OCI-M2 (cell line): ENCODE data around the gene TSGA10.
"Not testable (repeated sequence)": the region's sequence is repeated elsewhere in the genome, so short reads cannot be mapped to it uniquely, and the experiment has no call there.

Experiments
- DNase-seq: peaks from one replicate; lab custom pipeline; 2025; ENCODE audit not compliant: unreplicated experiment; lab: John Stamatoyannopoulos, UW

TSGA10 gene

DNA sequence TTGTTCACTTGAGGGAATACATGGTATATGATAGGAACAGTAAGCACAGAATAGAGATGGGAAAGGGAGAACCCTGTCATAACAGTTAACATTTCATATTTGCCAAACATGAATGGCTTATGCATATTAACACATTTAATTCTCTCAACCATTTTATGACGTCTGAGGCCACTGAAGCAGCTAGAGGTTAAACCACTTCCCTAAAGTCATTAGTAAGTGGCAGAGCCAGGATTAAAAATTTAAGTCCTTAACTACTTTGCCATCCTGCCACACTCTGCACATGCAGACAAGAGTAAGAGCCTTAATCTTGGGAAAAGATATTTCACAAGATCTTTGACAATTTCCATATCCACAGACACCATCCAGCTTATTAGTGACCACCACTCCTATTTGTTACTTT is 2.1 kb upstream of the TSGA10 start:
- DNase-seq: no peak

DNA sequence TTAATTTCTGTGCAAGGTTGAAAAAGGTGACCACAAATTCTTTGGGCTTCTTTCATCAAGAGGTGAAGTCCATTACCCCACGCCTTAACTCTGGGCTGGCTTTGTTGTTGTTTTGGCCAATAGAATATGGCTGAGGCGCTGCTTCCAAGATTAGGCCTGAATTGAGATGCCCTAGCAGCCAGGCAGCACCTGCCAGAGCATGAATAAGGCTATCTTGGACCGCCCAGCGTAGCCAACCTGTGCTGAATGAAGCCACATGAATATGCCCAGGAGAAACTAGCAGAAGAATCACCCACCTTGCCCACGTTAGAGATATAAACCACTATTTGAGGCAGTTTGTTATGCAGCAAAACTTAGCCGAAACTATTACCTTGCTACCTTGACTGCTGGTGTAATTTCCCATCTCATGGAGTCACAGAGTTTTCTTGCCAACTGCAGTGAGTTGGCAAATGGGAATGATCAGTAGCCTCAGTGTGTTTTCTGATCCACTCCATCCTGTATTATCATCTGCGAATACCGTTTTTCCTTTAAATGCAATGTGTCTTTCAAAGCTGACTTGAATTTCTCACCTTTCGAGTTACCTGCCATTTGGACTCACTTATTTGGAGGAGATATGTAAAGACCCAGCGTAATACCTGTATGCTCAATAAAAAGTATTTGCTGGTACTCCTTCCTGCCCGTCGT is 679 bp downstream of the TSGA10 start:
- no peak for DNase-seq

DNA sequence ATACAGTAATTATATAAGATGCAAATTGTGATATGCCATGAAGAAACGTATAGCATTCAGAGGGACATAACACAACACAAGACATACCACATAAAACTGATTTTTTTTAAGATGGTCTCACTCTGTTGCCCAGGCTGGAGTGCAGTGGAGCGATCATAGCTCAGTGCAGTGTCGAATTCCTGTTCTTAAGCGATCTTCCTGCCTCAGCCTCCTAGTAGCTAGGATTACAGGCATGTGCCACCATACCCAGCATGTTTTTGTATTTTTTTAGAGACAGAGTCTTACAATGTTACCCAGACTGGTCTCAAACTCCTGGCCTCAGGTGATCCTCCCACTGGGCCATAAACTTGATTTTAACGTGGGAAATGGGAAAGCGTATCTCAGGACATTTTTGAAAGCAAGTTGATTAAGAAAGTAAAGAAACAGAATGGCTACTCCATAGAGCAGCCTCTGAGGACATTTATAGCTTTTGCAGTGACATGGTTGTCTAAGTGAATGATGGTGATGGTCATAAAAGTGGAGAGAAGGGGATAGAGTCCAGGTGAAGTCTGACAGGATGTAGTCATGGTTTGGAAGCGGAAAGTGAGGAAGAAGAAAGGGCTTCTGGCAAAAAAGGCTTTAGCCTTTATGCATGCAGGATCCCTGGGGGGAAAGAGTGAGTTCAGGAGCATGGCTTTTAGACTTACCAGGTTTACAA is 2.4 kb downstream of the TSGA10 start:
- DNase-seq: no peak

DNA sequence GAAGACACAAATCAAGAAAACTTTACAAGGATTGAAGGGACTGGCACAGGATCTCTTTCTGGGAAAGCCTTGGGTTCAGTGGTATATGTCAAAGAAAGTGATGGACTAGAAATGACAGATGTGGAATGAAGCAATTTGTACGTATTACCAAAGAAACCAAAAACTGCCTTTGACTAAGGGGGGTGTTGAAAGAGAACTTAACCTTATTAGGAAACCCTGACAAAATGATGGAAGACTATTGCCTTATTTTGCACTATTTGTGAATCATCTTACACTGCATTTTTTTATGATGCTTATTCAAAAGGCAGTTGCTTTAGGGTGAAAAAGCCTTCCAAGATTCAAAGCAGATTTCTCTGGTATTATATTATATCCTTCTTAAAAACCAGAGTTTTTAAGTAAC is 4.0 kb downstream of the TSGA10 start:
- DNase-seq: no peak

DNA sequence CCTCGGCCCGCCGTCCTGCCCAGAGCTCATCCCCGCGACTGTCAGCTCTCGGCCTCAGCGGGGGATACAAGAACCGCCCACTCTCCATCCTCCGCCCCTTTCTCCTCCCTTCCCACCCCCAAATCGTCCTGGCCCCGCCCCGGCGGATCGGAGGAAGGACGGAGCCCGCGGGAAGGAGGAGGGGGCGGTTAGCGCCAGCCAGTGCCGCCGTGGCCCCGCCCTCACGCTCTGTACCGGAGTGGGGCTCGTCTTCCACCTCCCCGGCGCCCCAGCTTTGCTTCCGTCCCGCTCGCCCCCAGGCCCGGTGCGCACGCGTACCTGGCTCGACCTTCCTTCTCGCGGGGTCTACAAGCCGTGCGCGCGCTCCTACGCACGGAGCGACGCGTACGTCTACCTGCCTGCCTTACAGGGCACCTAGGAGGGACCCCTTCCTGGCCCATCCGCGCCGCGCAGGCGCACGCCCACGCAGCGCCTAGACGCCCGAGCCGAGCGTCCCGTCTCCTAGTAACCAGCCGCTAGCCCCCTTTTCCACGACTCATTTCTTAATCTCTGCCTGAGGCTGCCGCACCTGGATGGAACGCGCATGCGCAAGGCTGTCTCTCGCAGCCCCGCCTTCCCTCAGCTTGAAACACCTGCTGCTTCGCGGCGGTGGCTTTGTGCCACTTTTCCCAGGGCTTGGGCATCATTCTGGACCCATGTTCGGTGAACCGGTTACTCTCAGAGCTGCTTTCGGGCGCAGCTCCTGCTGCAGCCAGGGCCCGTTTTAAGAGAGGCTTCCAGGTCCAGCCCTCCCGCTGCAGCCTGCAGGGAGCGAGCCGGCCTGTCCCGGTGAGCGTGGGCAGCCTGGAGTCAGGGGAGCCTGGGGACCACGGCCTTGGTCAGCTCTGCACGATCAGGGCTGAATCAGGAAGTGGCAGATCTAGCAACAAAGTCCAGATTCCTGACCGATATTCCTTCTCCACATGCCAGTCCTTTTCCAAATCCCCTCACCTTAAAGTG is 13.3 kb downstream of the TSGA10 start, which contains the start of gene C2orf15:
C2orf15 (plus strand) TSS at position 598 of the 999 bp plus-strand sequence. CDS start 8,852 bp downstream, outside the sequence.
- DNase-seq: peak; percentile 69

DNA sequence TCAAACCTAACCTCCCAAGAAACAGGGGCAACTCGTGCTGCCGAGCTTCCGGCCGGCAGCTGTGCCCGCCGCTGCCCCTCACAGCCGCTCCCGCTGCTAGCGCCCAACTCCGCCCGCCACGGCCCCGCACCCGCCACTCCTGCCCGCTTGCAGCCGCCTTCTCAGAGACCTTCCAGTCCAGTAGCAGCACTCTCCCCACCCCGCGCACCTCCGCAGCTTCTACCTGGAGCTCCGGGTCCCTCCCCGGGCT is 14.0 kb downstream of the TSGA10 start:
- DNase-seq: no peak

DNA sequence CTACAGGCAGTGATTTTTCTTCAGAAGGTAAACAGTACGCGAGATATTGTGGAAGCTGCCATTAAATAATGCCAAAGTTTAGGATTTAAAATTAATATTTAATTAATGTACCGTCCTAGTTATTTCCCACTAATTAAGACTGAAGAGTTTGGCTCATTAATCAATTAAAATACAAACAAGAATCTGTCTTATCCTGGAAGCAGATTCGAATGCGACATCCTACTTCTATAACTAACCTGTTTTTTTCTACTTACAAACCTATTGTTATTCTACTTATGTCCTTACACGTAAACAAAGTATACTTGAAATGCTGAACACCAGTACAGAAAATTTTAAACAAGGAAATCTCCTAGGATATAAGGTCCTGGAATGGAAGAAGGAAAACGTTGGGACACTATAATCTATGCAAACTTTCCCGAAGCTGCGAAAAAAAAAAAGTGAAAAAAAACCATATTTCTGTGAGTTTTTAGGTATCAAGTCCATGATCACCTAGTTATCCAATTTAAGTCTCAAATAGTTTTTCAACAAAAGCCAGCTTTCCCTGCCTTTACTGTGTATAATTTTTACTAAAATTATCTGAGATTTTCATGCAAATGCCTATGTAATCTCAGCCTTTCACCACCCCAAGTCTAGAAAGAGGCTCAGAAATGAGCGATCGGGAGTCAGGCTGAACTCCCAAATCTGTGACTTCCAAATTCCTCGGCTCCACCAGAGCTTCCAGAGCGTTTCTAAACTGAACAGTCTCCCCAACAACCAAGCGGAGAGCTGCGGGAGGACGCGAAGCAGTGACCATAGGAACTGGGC is 14.5 kb downstream of the TSGA10 start:
- DNase-seq: no peak

DNA sequence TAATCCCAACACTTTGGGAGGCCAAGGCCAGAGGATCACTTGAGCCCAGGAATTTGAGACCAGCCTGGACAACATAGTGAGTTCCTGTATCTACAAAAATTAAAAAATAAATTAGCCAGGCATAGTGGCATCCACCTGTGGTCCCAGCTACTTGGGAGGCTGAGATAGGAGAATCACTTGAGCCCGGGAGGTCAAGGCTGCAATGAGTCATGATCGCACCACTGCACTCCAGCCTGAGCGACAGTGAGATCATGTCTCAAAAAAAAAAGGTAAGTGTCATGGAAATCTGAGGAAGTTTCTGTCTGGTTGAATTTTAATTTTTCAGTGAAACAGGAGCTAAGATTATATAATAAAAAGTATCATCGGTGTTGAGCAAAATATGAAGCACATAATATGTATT is 15.7 kb downstream of the TSGA10 start:
- no peak for DNase-seq

DNA sequence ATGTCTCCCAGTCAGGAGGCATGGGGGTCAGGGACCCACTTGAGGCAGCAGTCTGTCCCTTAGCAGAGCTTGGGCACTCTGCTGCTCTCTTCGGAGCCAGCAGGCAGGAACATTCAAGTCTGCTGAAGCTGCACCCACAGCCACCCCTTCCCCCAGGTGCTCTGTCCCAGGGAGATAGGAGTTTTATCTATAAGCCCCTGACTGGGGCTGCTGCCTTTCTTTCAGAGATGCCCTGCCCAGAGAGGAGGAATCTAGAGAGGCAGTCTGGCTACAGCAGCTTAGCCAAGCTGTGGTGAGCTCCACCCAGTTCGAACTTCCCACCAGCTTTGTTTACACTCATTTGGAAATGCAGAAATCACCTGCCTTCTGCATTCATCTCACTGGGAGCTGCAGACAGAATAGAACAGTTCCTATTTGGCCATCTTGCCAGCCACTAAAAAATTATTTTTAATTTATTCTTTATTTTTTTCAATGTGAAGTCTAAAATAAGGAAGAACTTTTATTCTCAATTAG is 19.6 kb downstream of the TSGA10 start:
- not testable (repeated sequence) for DNase-seq

DNA sequence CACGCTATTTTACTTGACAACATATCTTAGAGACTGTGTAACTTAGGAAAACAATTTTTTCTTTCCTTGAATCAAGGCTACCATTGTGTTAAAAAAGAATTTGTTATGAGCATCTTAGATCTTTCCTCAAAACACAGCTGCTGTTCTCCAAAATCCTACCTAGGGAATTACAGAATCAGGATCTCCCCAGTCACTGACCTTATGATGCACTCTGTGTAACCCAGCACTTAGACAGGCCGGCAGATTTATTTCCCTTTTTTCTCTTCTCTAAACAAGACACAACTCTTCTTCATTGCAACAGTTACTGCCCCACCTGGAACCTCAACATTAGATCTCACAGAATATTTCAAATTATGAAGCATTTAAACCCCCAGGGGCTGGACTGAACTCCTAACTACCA is 26.8 kb downstream of the TSGA10 start:
- DNase-seq: no peak

DNA sequence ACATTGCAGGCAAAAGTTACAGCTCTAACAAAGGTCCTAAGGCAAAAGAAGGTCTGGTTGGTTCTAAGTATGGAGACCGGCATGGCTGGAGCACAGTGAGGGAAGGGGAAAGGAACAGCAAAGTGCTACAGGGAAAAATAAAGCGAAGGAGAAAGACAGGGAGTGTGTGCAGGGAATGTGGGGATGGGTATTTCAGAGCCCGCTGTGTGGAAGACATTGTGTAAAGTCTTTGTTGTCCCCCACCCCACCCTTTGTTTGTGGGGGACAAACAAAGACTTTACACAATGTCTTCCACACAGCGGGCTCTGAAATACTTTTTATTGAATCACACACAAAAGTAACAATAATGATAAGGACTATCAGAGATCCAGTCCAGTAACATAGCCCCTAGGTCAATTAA is 42.1 kb downstream of the TSGA10 start:
- no peak for DNase-seq

DNA sequence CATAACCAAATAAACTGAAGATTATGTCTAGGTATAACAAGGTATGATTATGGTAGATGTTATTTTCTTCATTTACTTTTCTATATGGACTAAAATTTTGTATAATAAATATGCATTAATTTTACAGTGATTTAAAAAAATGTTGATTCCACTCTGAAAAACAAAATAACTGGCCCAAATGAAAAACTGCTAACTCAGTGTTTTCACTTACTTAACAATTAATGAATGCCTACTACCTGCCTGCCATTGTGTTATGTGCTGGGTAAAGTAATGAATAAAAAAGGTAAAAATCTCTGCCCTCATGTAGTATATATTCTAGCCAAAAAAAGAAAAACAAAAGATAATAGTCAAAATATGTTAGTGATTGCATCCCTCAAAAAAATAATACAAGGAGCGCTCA is 42.8 kb downstream of the TSGA10 start:
- DNase-seq: no peak

DNA sequence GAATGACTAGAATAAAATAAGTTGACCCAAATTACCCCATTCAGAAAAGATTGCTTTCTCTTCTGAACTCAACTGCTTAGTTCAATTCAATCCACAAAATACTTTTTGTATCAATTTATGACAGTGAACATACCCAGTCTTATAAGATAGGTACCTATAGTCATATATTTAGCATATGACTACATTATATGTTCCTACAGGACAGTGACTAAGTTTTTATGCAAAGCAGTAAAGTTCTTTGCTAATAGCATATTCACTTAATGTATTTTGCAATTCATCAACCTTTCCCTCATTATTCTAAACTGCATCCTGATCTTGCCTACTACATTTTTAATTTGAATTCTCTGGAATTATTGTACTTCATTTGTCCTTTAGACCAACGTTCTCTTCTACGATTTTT is 43.5 kb downstream of the TSGA10 start:
- no peak for DNase-seq

DNA sequence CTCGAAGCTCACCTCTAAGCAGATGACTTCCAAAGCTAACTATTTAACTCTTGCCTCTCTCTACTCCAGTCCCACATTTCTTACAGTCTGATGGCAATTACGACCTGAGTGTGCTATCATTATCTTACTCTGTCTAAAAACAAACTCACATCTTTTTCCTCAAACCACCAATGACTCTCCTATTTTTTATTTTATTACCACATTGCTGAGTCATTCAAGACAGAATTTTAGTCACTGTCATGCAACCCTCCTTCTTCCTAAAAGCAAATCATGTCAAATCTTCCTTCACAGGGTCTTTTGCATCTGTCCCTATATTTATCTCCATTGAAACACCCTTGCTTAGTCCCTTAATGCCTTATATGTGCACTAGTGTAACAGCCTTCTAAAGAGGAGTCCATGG is 47.8 kb downstream of the TSGA10 start:
- no peak for DNase-seq

DNA sequence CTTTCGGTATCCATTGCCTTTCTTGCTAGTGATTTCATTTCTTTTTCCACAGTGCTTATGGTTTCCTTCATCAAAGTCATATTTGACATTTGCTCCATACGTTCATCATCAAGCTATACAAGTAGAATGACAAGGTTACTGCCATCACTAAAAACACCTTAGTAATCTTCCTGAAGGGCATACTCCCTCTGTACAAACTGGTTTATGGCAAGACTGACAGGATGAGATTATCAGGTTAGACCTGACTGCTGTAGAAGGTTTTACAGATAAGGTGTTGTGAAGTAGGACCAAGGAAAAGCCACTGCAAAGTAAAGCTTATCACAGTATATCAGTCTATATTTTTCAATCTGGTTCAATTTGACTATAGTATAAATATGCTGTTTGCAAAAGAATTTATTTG is 50.7 kb downstream of the TSGA10 start:
- DNase-seq: no peak

DNA sequence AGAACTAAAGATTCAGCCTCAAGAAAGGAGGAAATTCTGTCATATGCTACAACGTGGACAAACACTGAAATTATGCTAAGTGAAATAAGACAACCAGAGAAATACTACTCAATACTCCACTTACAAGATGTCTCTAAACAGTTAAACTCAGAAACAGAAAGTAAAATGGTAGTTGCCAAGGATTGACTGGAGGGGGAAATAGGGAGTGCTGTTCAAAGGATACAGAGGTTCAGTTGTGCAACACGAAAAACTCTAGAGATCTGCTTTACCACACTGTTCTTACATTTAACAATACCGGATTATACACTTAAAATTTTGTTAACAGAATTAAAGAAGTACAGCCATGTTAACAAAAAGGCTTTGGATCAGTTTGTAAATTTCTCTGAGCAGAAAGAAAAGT is 53.0 kb downstream of the TSGA10 start:
- no peak for DNase-seq

DNA sequence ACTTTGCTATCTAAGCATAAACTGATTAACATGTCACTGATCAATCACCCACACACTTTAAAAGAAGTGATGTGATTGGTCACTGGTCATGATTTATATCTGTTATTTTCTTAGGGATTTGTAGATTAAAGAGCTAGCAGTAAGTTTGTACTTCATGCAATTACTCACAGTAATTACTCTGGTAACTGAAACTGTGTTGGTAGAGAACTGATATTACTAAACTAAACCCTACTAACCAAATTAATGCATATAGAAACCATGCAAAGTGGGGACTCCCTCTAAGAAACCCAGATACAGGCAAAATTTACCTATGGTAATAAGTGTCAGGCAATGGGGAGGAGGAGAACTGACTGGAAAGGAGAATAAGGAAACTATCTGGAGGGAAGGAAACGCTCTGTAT is 58.0 kb downstream of the TSGA10 start:
- DNase-seq: no peak

DNA sequence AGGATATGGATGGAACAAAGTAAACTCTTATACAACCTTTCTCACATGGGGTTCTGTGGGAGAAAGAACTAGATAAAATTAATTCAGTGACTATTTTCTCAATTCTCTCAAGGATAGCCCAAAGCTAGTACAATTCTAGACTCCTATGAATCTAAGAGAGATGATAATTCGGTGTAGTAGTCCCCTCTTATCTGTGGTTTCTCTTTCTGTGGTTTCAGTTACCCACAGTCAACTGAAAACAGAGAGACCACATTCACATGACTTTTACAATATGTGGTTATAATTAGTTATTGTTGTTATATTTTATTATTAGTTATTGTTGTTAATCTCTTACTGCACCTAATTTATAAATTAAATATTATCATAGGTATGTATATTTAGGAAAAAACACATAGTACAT is 66.7 kb downstream of the TSGA10 start:
- DNase-seq: no peak

DNA sequence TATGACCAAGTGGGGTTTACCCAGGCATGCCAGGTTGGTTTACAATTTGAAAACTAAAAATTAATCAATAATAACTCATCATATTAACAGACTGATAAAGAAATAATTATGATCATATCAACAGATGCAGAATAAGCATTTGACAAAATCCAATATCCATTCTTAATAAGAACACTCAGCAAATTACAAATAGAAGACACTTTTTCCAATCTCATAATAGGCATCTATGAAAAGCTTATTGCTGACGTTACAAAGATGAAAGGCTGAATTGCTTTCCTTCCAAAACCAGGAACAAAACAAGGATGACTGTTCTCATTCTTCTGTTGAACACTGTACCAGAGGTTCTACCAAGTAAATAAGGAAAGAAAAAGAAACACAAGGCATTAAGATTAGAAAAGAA is 68.4 kb downstream of the TSGA10 start:
- DNase-seq: no peak

DNA sequence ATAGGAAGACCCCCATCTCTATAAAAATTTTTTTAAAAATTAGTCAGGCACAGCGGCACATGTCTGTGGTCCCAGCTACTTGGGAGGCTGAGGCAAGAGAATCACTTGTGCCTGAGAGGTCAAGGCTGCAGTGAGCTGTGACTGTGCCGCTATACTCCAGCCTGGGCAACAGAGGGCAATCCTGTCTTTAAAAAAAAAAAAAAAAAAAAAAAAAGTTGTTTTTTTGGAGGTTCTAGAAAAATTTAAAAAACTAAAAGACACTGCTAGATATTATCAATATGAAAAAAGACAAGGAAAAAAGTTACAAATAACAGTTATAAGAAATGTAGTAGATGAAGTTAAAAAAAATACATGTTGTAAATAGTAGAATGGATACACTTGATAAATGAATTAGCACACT is 69.3 kb downstream of the TSGA10 start:
- DNase-seq: no peak

DNA sequence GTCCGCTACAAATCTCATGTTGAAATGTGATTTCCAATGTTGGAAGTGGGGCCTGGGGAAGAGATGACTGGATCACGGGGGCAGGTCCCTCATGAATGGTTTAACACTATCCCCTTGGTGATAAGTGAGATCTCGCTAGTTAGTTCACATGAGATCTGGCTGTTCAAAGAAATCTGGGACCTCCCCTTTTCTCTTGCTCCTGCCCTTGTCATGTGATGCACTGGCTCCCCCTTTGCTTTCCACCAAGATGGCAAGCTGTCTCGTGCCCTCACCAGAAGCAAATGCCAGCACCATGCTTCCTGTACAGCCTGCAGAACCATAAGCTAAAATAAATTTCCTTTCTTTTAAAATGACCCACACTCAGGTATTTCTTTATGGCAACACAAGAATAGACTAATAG is 70.5 kb downstream of the TSGA10 start:
- no peak for DNase-seq
